OCI-LY7 (cell line): ENCODE results near the gene CEP112. TPM values are rescaled to one million over a fixed set of nuclear protein-coding genes. Genes with fewer than 3 reads are reported as not detected.

Source experiments
- BruUV-seq: library from RNA; stranded (reverse); fragments of 400-500 nt; replicated peaks from 2 replicates; lab custom pipeline; 2021; lab: Mats Ljungman, UMichigan
- CTCF ChIA-PET: fragments of 300-600 bp; sonication (Branson Sonifier 250); formaldehyde crosslinking; loops from one replicate; lab custom pipeline; 2022; ENCODE audit warnings: antibody characterized with exemption; ENCODE audit not compliant: unreplicated experiment; lab: Charles Lee
- POLR2A ChIA-PET: fragments of 300-600 bp; sonication (Branson Sonifier 250); formaldehyde crosslinking; loops from one replicate; lab custom pipeline; 2022; ENCODE audit warnings: antibody characterized with exemption; lab: Charles Lee
- DNase-seq: peaks from one replicate; pipeline ENCODE4 v3.0.0-alpha.2; 2015; ENCODE audit warnings: low spot score
- H2AFZ ChIP-seq: fragments of 200-600 bp; sonication (generic), shearing (Covaris generic); 2 replicates; pipeline ENCODE4 v1.6.1; 2014; ENCODE audit warnings: mild to moderate bottlenecking, antibody characterized with exemption, low read length, moderate library complexity
- H3K27ac ChIP-seq: fragments of 200-600 bp; sonication (generic); 2 replicates; pipeline ENCODE4 v1.5.1; 2014; ENCODE audit warnings: mixed run types, low read depth, mild to moderate bottlenecking, moderate library complexity, low read length, inconsistent platforms; ENCODE audit not compliant: poor library complexity, severe bottlenecking
- H3K36me3 ChIP-seq: fragments of 200-600 bp; sonication (generic); 2 replicates; pipeline ENCODE4 v1.6.1; 2014; ENCODE audit warnings: mild to moderate bottlenecking, antibody characterized with exemption, low read length, moderate library complexity, mixed read lengths; ENCODE audit not compliant: insufficient read depth
- H3K4me1 ChIP-seq: fragments of 200-600 bp; sonication (generic); 2 replicates; pipeline ENCODE4 v1.5.1; 2014; ENCODE audit warnings: mild to moderate bottlenecking, low read length; ENCODE audit not compliant: insufficient read depth, poor library complexity, severe bottlenecking
- H3K4me2 ChIP-seq: fragments of 200-600 bp; sonication (generic); 2 replicates; pipeline ENCODE4 v1.6.1; 2014; ENCODE audit warnings: mild to moderate bottlenecking, low read length
- H3K4me3 ChIP-seq: fragments of 200-600 bp; sonication (generic); 2 replicates; pipeline ENCODE4 v1.5.1; 2014; ENCODE audit warnings: mild to moderate bottlenecking, low read depth, low read length; ENCODE audit not compliant: poor library complexity, severe bottlenecking
- H3K79me2 ChIP-seq: fragments of 200-600 bp; sonication (generic); 2 replicates; pipeline ENCODE4 v1.6.1; 2016; ENCODE audit warnings: low read depth, mild to moderate bottlenecking, low read length, moderate library complexity, mixed read lengths; ENCODE audit not compliant: insufficient read depth
- H3K9me2 ChIP-seq: fragments of 200-600 bp; sonication (generic); 2 replicates; pipeline ENCODE4 v1.6.1; 2016; ENCODE audit warnings: mild to moderate bottlenecking, low read length, mixed read lengths; ENCODE audit not compliant: insufficient read depth
- H3K9me3 ChIP-seq: fragments of 200-600 bp; sonication (generic); 2 replicates; pipeline ENCODE4 v1.6.1; 2014; ENCODE audit warnings: mild to moderate bottlenecking, mixed run types, low read length, mixed read lengths
- H4K20me1 ChIP-seq: fragments of 200-600 bp; sonication (generic); 2 replicates; pipeline ENCODE4 v1.6.1; 2014; ENCODE audit warnings: mild to moderate bottlenecking, antibody characterized with exemption, low read length, moderate library complexity, mixed read lengths; ENCODE audit not compliant: insufficient read depth
- CTCF ChIP-seq: fragments of 200-600 bp; sonication (generic); conservative IDR thresholded peaks from 2 replicates; pipeline ENCODE4 v1.5.1; 2014; ENCODE audit warnings: mild to moderate bottlenecking, antibody characterized with exemption, low read length, moderate library complexity, mixed read lengths
- EZH2phosphoT487 ChIP-seq: fragments of 200-600 bp; sonication (generic); IDR thresholded peaks from 2 replicates; pipeline ENCODE4 v1.6.1; 2018; ENCODE audit warnings: low read depth, borderline replicate concordance, mild to moderate bottlenecking, mixed run types, antibody characterized with exemption, low read length, moderate library complexity, mixed read lengths
- intact Hi-C: fragments of 100-400 bp; cut with micrococcal nuclease; formaldehyde crosslinking; loops from one replicate; pipeline ENCODE4 v1.10.0; 2022; ENCODE audit not compliant: unreplicated experiment
- total RNA-seq, 2 experiments: library from RNA; depleted of rRNA in 1 of 2; stranded (reverse); fragments of >200 nt in 1 of 2; shearing (Covaris generic) in 1 of 2; gene quantifications; 2 replicates each; pipeline ENCODE4 v1.2.3, GENCODE V29; 2014 to 2022

Gene CEP112
- total RNA-seq, 2 experiments from 2014 or later = 2.7 to 6.9 TPM

- BruUV-seq = no TSS peak
- TF ChIP-seq EZH2phosphoT487 (no peak), CTCF (no peak)
- H3K4me1 ChIP-seq = no peaks in the 10 kb centered on the region
These were observed 93.9 kb downstream of the CEP112 start for GRCh38 chr17:66098040-66098439.

GRCh38 chr17:66094727-66095126, 97.2 kb downstream of the CEP112 start:
- no peak overlapping the region for H3K27ac ChIP-seq
- ChIA-PET CTCF (no interaction called here), POLR2A (no interaction called here)
- H4K20me1 ChIP-seq = no peaks in the 10 kb centered on the region
- H3K4me1 ChIP-seq = no peaks in the 10 kb centered on the region
- H3K4me2 ChIP-seq = no peak overlapping the region
- no peak for DNase-seq
- no peaks in the 10 kb centered on the region for H3K9me2 ChIP-seq
- no peak overlapping the region for H2AFZ ChIP-seq
- intact Hi-C loops = no loop called here
- H3K9me3 ChIP-seq = no peaks in the 10 kb centered on the region; the same call in 1 of the 2 replicates
- H3K79me2 ChIP-seq = no peaks in the 10 kb centered on the region
- H3K4me3 ChIP-seq = no peak overlapping the region
- BruUV-seq = no TSS peak
- TF ChIP-seq EZH2phosphoT487 = no peak
- no peak for TF ChIP-seq CTCF
- no peaks in the 10 kb centered on the region for H3K36me3 ChIP-seq

More at GRCh38 chr17:66098040-66098439, 93.9 kb downstream of the CEP112 start:
- ChIA-PET CTCF (no interaction called here), POLR2A (no interaction called here)
- no peak overlapping the region for H3K27ac ChIP-seq
- no peaks in the 10 kb centered on the region for H3K79me2 ChIP-seq
- H3K4me3 ChIP-seq = no peak overlapping the region
- no peaks in the 10 kb centered on the region for H3K36me3 ChIP-seq
- H3K9me2 ChIP-seq = no peaks in the 10 kb centered on the region
- intact Hi-C loops = no loop called here
- H3K4me2 ChIP-seq = no peak overlapping the region
- no peak overlapping the region for H2AFZ ChIP-seq
- DNase-seq = no peak
- H3K9me3 ChIP-seq = no peaks in the 10 kb centered on the region
- no peaks in the 10 kb centered on the region for H4K20me1 ChIP-seq

- BruUV-seq = no TSS peak
- no peaks in the 10 kb centered on the region for H3K36me3 ChIP-seq
- ChIA-PET CTCF (no interaction called here), POLR2A (no interaction called here)
- H3K9me2 ChIP-seq = no peaks in the 10 kb centered on the region
- no peaks in the 10 kb centered on the region for H3K4me1 ChIP-seq
- no peak overlapping the region for H2AFZ ChIP-seq
- no peak for TF ChIP-seq CTCF
- no peak for TF ChIP-seq EZH2phosphoT487
- H3K27ac ChIP-seq = no peak overlapping the region
- no peaks in the 10 kb centered on the region for H4K20me1 ChIP-seq
- DNase-seq = no peak
- no peaks in the 10 kb centered on the region for H3K79me2 ChIP-seq
- intact Hi-C loops = no loop called here
- no peaks in the 10 kb centered on the region; the same call in 1 of the 2 replicates for H3K9me3 ChIP-seq
- no peak overlapping the region for H3K4me2 ChIP-seq
- no peak overlapping the region for H3K4me3 ChIP-seq
These were observed 100.4 kb downstream of the CEP112 start for GRCh38 chr17:66091445-66092080.
